BE2C (cell line): ENCODE results near the gene WNT3.

Experiments used
- DNase-seq: peaks from one replicate; pipeline ENCODE4 v3.0.0-alpha.2; 2020
- H3K27me3 ChIP-seq: fragments of 250-450 bp; sonication (Bioruptor Pico); 2 replicates; pipeline ENCODE4 v1.5.1; 2020; ENCODE audit warnings: mild to moderate bottlenecking
- H3K36me3 ChIP-seq: fragments of 250-450 bp; sonication (Bioruptor Pico); 2 replicates; pipeline ENCODE4 v1.5.1; 2020; ENCODE audit warnings: mild to moderate bottlenecking
- H3K4me1 ChIP-seq: fragments of 250-450 bp; sonication (Bioruptor Pico); 2 replicates; pipeline ENCODE4 v1.5.1; 2020
- H3K4me3 ChIP-seq: 2 replicates; pipeline ENCODE4 v1.5.1; 2011; ENCODE audit warnings: low read depth, low read length
- H3K9me3 ChIP-seq: fragments of 250-450 bp; sonication (Bioruptor Pico); 2 replicates; pipeline ENCODE4 v1.5.1; 2020
- CTCF ChIP-seq: IDR thresholded peaks from 2 replicates; pipeline ENCODE4 v1.5.1; 2012; ENCODE audit warnings: mild to moderate bottlenecking, low read depth, low read length

Gene WNT3

GRCh38 chr17:46790216-46790615 is 28.3 kb downstream of the WNT3 start:
- no peak overlapping the region for H3K4me3 ChIP-seq
- H3K4me1 ChIP-seq: no peaks in the 10 kb centered on the region
- no peak for TF ChIP-seq CTCF
- DNase-seq: no peak
- H3K9me3 ChIP-seq: no peaks in the 10 kb centered on the region
- no peaks in the 10 kb centered on the region for H3K36me3 ChIP-seq
- H3K27me3 ChIP-seq: no peaks in the 10 kb centered on the region

DNA sequence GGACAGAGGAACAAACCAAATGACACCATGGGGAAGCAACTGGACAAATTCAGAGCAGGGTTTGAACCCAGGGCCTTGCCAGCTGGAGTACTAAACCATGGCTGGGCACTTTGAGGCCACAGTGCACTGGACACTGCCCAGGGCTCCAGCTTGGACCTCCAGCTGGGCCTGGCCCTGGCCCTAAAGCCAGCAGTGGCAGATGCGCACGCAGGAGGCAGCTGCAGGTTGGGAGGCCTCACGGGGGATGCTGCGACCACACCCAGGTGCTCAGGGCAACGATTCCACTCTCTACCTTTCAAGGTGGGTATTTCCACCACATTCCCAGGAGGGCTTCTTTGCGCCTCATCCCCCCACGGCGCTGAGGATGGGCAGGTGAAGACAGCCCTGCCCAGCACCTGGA is 28.9 kb downstream of the WNT3 start:
- Histone ChIP-seq H3K9me3 (no peaks in the 10 kb centered on the region), H3K4me3 (no peak overlapping the region), H3K36me3 (no peaks in the 10 kb centered on the region), H3K27me3 (no peaks in the 10 kb centered on the region), H3K4me1 (no peaks in the 10 kb centered on the region)
- no peak for TF ChIP-seq CTCF
- no peak for DNase-seq

DNA sequence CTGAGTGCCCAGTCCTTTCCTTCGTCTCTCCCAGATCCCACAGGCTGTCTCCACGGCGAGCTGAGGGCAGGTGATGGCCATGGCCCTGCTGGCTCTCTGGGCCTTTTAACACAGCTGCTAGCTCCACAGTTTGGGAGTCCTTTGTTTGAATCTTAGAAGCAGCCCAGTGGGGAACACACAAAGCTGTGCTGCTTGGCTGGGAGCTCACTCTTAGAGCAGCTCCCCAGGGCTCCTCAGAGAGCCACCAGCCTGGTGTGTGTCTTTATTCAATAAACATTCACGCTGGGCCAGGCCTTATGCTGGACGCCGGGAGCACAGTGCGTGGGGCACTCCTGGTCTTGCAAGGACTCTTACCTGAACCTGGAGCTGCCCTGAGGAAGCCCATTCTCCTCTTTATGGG is 29.7 kb downstream of the WNT3 start:
- Histone ChIP-seq H3K4me3 (no peak overlapping the region), H3K4me1 (no peaks in the 10 kb centered on the region), H3K36me3 (no peaks in the 10 kb centered on the region), H3K27me3 (no peaks in the 10 kb centered on the region), H3K9me3 (no peaks in the 10 kb centered on the region)
- no peak for DNase-seq
- no peak for TF ChIP-seq CTCF

DNA sequence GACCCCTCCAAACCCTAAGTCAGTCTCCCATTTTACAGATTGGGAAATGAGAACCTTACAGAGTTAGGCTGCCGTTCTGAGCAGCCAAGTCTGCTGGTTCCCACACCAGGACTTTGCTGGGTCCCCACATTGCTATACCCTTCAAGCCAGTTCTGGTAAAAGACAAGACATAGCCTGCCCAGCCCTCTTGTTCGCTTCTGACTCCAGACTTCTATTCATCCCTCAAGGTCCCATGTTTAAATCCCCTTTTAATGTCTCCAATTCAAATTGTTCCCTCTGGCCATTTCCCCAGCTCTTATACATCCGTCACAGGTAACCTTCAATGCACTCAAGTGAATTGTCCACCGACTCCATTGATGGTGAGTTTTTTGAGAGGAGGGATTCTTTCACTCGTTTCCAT is 30.2 kb downstream of the WNT3 start:
- Histone ChIP-seq H3K4me1 (no peaks in the 10 kb centered on the region), H3K4me3 (no peak overlapping the region), H3K9me3 (no peaks in the 10 kb centered on the region), H3K27me3 (no peaks in the 10 kb centered on the region), H3K36me3 (no peaks in the 10 kb centered on the region)
- TF ChIP-seq CTCF: no peak
- DNase-seq: no peak

GRCh38 chr17:46787478-46787877 is 31.0 kb downstream of the WNT3 start:
- Histone ChIP-seq H3K9me3 (no peaks in the 10 kb centered on the region), H3K4me3 (no peak overlapping the region), H3K4me1 (no peaks in the 10 kb centered on the region), H3K27me3 (no peaks in the 10 kb centered on the region), H3K36me3 (no peaks in the 10 kb centered on the region)
- TF ChIP-seq CTCF: no peak
- no peak for DNase-seq

DNA sequence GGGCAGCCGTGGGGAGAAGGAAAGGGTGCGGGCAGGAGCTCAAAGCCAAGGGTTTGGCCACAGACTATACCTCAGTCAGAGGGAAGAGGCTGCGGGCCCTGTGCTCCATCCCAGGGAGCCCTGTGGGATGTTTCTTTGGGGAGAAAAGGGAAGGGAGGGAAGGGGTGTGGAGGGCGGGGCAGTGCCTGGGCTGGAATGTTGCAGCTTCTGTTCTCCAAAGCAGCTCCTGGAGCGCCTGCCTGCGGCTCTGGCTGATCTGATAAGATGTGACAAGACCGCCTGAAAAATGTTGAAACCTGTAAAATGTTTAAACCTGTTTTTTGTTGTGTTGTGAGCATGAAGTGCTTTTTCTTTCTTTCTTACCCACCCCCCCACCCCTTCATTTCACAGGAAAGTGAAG is 32.8 kb downstream of the WNT3 start:
- no peak for TF ChIP-seq CTCF
- Histone ChIP-seq H3K36me3 (no peaks in the 10 kb centered on the region), H3K4me1 (no peaks in the 10 kb centered on the region), H3K4me3 (no peak overlapping the region), H3K27me3 (no peaks in the 10 kb centered on the region), H3K9me3 (no peaks in the 10 kb centered on the region)
- no peak for DNase-seq
